ENCODE results near the gene CCDC92.
"Not testable (repeated sequence)": the region's sequence is repeated elsewhere in the genome, so short reads cannot be mapped to it uniquely, and the experiment has no call there.

Gene CCDC92

DNA sequence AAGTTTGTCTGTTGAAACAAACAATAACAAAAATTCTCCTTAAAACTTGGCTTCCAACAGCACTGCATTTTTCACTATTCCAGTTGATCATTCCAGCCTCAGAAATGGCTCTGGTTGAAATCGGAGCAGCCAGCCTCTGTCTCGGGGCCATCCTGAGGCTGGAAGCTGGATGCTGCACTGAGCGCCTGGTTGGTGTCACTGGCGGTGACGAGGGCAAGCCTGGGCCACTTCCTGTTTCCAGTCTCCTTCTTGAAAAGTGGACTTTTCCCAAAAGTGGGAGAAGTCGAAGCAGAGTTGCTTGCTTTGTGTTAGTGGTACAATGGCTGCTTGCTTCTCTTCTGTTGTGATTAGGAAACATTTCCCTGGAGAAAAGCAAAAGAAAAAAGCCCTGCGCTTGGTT is 48.7 kb downstream of the CCDC92 start:
- H3K27ac ChIP-seq (ENCODE audit: low read length) = no peak overlapping the region
- H3K4me1 ChIP-seq (ENCODE audit: control insufficient read depth, insufficient read depth, low read length) = no peaks in the 10 kb centered on the region
- no peak overlapping the region for H3K9ac ChIP-seq (ENCODE audit: low read length in 2 of 2)
- H3K27me3 ChIP-seq (ENCODE audit: control insufficient read depth in 1 of 2, insufficient read depth in 2 of 2, low read length in 2 of 2) = peaks cover 3 to 4% of the 10 kb centered on the region in 2 donors
- no peak overlapping the region for H3K4me3 ChIP-seq (ENCODE audit: low read length in 2 of 2)
- H3K9me3 ChIP-seq (ENCODE audit: control insufficient read depth in 2 of 2, low read length in 2 of 2) = no peaks in the 10 kb centered on the region
- no peaks in the 10 kb centered on the region for H3K36me3 ChIP-seq (ENCODE audit: control insufficient read depth in 2 of 2, insufficient read depth in 2 of 2, low read length in 2 of 2)

DNA sequence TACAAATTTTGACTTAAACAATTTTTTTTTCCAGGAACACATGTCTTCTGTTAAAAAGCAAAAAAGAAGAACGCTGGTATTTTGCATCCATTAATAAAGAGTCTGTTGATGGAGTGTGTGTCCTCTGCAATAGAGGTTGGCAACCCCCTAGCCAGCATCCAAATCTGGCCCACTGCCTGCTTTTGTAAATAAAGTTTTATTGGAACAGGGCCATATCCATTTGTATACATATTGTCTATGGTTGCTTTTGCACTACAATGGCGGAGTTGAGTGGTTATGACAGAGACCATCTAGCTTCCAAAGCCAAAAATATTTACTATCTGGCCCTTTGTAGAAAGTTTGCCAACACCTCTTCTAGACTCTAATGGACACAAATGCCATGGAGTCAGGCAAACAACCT is 49.6 kb downstream of the CCDC92 start:
- H3K9me3 ChIP-seq (ENCODE audit: control insufficient read depth in 2 of 2, low read length in 2 of 2) = no peaks in the 10 kb centered on the region
- H3K9ac ChIP-seq (ENCODE audit: low read length in 2 of 2) = no peak overlapping the region
- H3K27ac ChIP-seq (ENCODE audit: low read length) = no peak overlapping the region
- no peaks in the 10 kb centered on the region for H3K36me3 ChIP-seq (ENCODE audit: control insufficient read depth in 2 of 2, insufficient read depth in 2 of 2, low read length in 2 of 2)
- no peak overlapping the region for H3K4me3 ChIP-seq (ENCODE audit: low read length in 2 of 2)
- H3K27me3 ChIP-seq (ENCODE audit: control insufficient read depth in 1 of 2, insufficient read depth in 2 of 2, low read length in 2 of 2) = peaks cover 3 to 6% of the 10 kb centered on the region in 2 donors
- no peaks in the 10 kb centered on the region for H3K4me1 ChIP-seq (ENCODE audit: control insufficient read depth, insufficient read depth, low read length)

DNA sequence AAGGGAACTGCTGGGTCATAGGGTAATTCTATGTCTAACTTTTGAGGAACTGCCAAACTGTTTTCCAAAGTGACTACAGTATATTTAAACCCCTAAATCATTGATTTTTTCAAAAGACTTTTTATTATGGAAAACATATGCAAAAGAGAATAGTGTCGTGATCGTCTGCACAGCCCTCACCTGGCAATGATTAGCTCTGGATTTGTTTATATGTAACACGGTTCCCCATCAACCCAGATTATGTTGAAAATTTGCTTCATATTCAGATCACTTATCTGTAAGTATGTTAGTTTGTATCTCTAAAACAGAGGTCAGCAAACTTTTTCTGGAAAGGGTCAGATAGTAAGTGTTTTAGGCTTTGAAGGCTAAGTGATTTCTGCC is 52.7 kb downstream of the CCDC92 start:
- H3K9me3 ChIP-seq (ENCODE audit: control insufficient read depth in 2 of 2, low read length in 2 of 2) = no peaks in the 10 kb centered on the region
- H3K27ac ChIP-seq (ENCODE audit: low read length) = no peak overlapping the region
- H3K36me3 ChIP-seq (ENCODE audit: control insufficient read depth in 2 of 2, insufficient read depth in 2 of 2, low read length in 2 of 2) = no peaks in the 10 kb centered on the region
- no peak overlapping the region for H3K9ac ChIP-seq (ENCODE audit: low read length in 2 of 2)
- H3K4me3 ChIP-seq (ENCODE audit: low read length in 2 of 2) = no peak overlapping the region
- H3K4me1 ChIP-seq (ENCODE audit: control insufficient read depth, insufficient read depth, low read length) = no peaks in the 10 kb centered on the region
- H3K27me3 ChIP-seq (ENCODE audit: control insufficient read depth in 1 of 2, insufficient read depth in 2 of 2, low read length in 2 of 2) = peaks cover 4 to 10% of the 10 kb centered on the region in 2 donors

DNA sequence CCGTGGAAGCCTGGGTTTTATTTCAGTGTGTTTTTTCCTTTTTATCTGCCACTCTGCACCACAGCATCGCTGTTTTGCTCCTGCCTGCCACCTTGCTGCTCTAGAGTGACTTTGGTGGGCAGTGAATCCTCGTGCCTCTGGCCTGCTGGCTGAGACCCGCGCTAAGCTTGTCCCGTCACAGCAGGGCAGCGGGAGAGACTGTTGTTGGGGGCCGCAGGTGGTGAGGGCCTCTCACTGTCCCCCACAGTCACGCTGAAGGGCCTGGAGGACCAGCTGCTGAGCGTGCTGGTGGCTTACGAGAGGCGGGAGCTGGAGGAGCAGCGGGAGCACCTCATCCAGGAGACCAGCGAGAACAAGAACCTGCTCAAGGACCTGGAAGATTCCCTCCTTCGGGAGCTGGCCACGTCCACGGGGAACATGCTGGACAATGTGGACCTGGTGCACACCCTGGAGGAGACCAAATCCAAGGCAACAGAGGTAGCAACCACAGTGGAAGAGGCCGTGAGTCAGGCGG is 55.2 kb downstream of the CCDC92 start:
- H3K27ac ChIP-seq (ENCODE audit: low read length) = no peak overlapping the region
- H3K36me3 ChIP-seq (ENCODE audit: control insufficient read depth in 2 of 2, insufficient read depth in 2 of 2, low read length in 2 of 2) = no peaks in the 10 kb centered on the region
- H3K9me3 ChIP-seq (ENCODE audit: control insufficient read depth in 2 of 2, low read length in 2 of 2) = no peaks in the 10 kb centered on the region
- H3K27me3 ChIP-seq (ENCODE audit: control insufficient read depth in 1 of 2, insufficient read depth in 2 of 2, low read length in 2 of 2) = peaks cover 10% of the 10 kb centered on the region in 2 donors
- no peak overlapping the region for H3K4me3 ChIP-seq (ENCODE audit: low read length in 2 of 2)
- H3K9ac ChIP-seq (ENCODE audit: low read length in 2 of 2) = no peak overlapping the region
- H3K4me1 ChIP-seq (ENCODE audit: control insufficient read depth, insufficient read depth, low read length) = no peaks in the 10 kb centered on the region

DNA sequence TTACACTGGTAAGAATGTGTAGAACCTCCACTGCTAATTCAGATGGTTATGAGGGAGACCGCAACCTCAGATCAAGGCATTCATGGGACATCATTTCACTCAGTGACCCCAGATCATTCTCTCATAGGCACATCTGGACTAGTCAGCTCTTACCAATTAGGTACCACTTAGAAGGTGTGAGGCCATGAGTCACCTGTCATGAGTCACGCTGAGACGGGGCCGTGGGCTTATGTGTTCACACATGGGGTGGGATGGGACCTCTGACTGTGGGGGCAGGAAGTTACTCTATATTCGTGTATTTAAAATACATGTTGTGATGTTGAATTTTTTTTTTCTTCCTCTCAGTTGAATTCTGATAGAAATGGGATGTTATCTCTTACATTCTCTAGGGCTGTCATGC is 55.9 kb downstream of the CCDC92 start:
- no peaks in the 10 kb centered on the region for H3K9me3 ChIP-seq (ENCODE audit: control insufficient read depth in 2 of 2, low read length in 2 of 2)

DNA sequence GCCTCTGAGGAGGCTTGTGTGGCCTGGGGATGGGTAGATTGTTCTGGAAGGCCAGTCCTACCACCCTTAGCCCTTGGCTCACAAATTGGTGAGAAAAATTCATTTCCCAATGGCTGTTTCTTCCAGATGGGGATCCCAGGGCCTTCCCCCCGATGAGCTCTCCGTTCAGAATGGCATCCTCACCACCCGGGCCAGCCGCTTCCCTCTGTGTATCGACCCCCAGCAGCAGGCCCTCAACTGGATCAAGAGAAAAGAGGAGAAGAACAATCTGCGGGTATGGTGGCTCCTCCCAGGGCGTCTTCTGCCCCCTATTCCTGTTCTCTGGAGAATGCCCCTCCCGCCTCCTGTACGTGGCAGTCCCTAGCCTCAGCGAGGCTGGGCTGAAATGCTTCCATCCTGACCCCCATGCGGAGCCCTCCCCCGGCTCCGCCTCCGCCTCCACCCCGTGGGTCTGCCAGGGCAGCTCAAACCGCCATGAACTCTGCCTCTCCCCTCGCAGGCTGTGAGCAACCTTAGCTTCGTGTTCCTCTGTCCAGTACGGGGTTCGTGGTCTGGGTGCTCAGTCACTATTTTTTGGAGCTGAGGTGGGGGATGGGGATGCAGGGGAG is 57.8 kb downstream of the CCDC92 start:
- Histone ChIP-seq H3K4me1 (ENCODE audit: control insufficient read depth, insufficient read depth, low read length) (no peaks in the 10 kb centered on the region), H3K9me3 (ENCODE audit: control insufficient read depth in 2 of 2, low read length in 2 of 2) (no peaks in the 10 kb centered on the region), H3K36me3 (ENCODE audit: control insufficient read depth in 2 of 2, insufficient read depth in 2 of 2, low read length in 2 of 2) (no peaks in the 10 kb centered on the region), H3K27me3 (ENCODE audit: control insufficient read depth in 1 of 2, insufficient read depth in 2 of 2, low read length in 2 of 2) (peaks cover 6 to 10% of the 10 kb centered on the region in 2 donors), H3K9ac (ENCODE audit: low read length in 2 of 2) (no peak overlapping the region), H3K27ac (ENCODE audit: low read length) (no peak overlapping the region), H3K4me3 (ENCODE audit: low read length in 2 of 2) (no peak overlapping the region)

More for the DNA sequence above, 55.9 kb downstream of the CCDC92 start:
- Histone ChIP-seq H3K27me3 (ENCODE audit: control insufficient read depth in 1 of 2, insufficient read depth in 2 of 2, low read length in 2 of 2) (peaks cover 10% of the 10 kb centered on the region in 2 donors), H3K4me1 (ENCODE audit: control insufficient read depth, insufficient read depth, low read length) (no peaks in the 10 kb centered on the region), H3K36me3 (ENCODE audit: control insufficient read depth in 2 of 2, insufficient read depth in 2 of 2, low read length in 2 of 2) (no peaks in the 10 kb centered on the region), H3K4me3 (ENCODE audit: low read length in 2 of 2) (no peak overlapping the region), H3K27ac (ENCODE audit: low read length) (no peak overlapping the region), H3K9ac (ENCODE audit: low read length in 2 of 2) (no peak overlapping the region)

DNA sequence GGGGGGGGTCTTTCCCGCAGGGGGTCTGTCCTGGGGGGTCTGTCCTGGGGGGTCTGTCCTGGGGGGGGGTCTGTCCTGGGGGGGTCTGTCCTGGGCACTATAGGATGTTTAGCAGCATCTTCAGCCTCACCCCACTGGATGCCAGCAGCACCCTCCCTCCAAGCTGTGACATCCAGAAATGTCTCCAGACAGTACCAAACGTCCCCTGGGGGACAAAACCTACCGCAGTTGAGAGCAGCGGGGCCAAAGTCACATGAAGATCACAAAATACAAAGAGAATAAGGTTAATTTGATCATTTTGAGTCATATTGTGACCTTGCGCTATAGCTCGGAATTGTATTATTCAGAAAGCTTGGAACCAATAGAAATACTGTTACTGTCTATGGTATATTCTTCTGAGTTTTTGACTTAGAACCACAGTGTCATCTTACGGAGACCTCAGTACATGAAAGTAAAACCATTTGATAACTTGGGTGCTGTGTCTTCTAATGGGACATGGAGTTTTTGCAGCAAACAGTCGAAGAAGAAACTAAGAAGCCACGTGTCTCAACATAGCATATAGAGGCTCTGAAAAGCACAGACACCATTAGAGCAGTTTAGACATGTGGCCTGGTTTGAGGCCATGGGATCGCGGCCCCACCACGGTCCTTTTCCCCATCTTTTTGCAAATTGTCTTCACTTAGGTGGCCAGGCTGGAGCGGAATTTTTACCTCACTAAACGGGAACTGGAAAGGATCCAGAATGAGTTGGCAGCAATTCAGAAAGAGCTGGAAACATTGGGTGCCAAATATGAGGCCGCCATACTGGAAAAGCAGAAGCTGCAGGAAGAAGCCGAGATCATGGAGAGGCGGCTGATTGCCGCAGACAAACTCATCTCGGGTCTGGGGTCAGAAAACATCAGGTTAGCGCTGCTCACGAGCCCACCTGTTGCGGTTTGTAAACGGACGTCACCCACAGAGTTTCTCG is 59.9 kb downstream of the CCDC92 start:
- H3K27me3 ChIP-seq (ENCODE audit: control insufficient read depth in 1 of 2, insufficient read depth in 2 of 2, low read length in 2 of 2) = peaks cover 4 to 7% of the 10 kb centered on the region in 2 donors
- H3K4me3 ChIP-seq (ENCODE audit: low read length in 2 of 2) = no peak overlapping the region
- no peaks in the 10 kb centered on the region for H3K9me3 ChIP-seq (ENCODE audit: control insufficient read depth in 2 of 2, low read length in 2 of 2)
- H3K36me3 ChIP-seq (ENCODE audit: control insufficient read depth in 2 of 2, insufficient read depth in 2 of 2, low read length in 2 of 2) = no peaks in the 10 kb centered on the region
- H3K27ac ChIP-seq (ENCODE audit: low read length) = no peak overlapping the region
- no peak overlapping the region for H3K9ac ChIP-seq (ENCODE audit: low read length in 2 of 2)
- peaks cover 1% of the 10 kb centered on the region for H3K4me1 ChIP-seq (ENCODE audit: control insufficient read depth, insufficient read depth, low read length)

DNA sequence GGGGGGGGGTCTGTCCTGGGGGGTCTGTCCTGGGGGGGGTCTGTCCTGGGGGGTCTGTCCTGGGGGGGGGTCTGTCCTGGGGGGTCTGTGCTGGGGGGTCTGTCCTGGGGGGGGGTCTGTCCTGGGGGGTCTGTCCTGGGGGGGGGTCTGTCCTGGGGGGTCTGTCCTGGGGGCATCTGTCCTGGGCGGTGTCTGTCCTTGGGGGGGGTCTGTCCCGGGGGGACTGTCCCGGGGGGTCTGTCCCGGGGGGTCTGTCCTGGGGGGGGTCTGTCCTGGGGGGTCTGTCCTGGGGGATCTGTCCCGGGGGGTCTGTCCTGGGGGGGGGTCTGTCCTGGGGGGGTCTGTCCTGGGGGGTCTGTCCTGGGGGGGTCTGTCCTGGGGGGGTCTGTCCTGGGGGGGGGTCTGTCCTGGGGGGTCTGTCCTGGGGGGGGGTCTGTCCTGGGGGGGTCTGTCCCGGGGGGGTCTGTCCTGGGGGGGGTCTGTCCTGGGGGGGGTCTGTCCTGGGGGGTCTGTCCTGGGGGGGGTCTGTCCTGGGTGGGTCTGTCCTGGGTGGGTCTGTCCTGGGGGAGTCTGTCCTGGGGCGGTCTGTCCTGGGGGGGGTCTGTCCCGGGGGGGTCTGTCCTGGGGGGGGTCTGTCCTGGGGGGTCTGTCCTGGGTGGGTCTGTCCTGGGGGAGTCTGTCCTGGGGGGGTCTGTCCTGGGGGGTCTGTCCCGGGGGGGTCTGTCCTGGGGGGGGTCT is 60.8 kb downstream of the CCDC92 start:
- not testable (repeated sequence) for H3K4me3 ChIP-seq (ENCODE audit: low read length in 2 of 2); H3K27ac ChIP-seq (ENCODE audit: low read length); H3K36me3 ChIP-seq (ENCODE audit: control insufficient read depth in 2 of 2, insufficient read depth in 2 of 2, low read length in 2 of 2); H3K4me1 ChIP-seq (ENCODE audit: control insufficient read depth, insufficient read depth, low read length); H3K9ac ChIP-seq (ENCODE audit: low read length in 2 of 2); H3K27me3 ChIP-seq (ENCODE audit: control insufficient read depth in 1 of 2, insufficient read depth in 2 of 2, low read length in 2 of 2); H3K9me3 ChIP-seq (ENCODE audit: control insufficient read depth in 2 of 2, low read length in 2 of 2)

DNA sequence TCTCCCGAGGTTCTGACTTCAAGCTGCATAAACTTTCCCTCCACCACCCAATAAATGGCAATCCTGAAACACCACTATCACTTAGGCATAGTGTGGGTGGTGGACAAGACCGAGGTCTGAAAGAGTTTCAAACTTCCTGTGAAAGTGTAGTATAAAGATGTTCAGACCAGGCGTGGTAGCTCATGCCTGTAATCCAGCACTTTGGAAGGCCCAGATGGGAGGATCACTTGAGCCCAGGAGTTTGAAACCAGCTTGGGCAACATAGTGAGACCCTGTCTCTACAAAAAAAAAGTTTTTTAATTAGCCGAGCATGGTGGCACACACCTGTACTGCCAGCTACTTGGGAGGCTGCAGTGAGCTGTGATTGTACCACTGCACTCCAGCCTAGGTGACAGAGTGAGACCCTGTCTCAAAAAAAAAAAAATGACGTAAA is 61.9 kb downstream of the CCDC92 start:
- H3K9me3 ChIP-seq (ENCODE audit: control insufficient read depth in 2 of 2, low read length in 2 of 2) = no peaks in the 10 kb centered on the region
- no peak overlapping the region for H3K27ac ChIP-seq (ENCODE audit: low read length)
- H3K9ac ChIP-seq (ENCODE audit: low read length in 2 of 2) = no peak overlapping the region
- H3K27me3 ChIP-seq (ENCODE audit: control insufficient read depth in 1 of 2, insufficient read depth in 2 of 2, low read length in 2 of 2) = peaks cover 0 to 7% of the 10 kb centered on the region in 2 donors
- no peaks in the 10 kb centered on the region for H3K36me3 ChIP-seq (ENCODE audit: control insufficient read depth in 2 of 2, insufficient read depth in 2 of 2, low read length in 2 of 2)
- peaks cover 2% of the 10 kb centered on the region for H3K4me1 ChIP-seq (ENCODE audit: control insufficient read depth, insufficient read depth, low read length)
- no peak overlapping the region for H3K4me3 ChIP-seq (ENCODE audit: low read length in 2 of 2)

DNA sequence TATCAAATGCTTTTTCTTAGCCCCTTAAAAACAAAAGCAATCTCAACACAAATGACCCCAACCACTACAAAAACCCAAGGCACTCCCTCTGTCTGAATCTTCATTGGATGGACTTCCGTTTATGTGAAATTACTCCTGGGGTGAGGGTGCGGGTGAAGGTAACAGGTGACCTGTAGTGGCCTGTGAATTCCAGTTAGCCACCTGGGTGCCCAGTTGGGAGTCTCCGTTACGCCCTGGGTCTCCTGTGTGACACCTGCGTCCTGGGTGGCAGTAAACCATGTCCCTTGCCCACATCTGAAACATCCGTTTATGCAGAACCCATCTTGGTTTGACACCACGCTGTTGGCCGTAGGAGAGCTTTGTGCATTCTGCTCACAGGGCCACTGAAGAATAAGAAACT is 62.6 kb downstream of the CCDC92 start:
- no peaks in the 10 kb centered on the region for H3K36me3 ChIP-seq (ENCODE audit: control insufficient read depth in 2 of 2, insufficient read depth in 2 of 2, low read length in 2 of 2)
- H3K9me3 ChIP-seq (ENCODE audit: control insufficient read depth in 2 of 2, low read length in 2 of 2) = no peaks in the 10 kb centered on the region
- no peak overlapping the region for H3K4me3 ChIP-seq (ENCODE audit: low read length in 2 of 2)
- H3K4me1 ChIP-seq (ENCODE audit: control insufficient read depth, insufficient read depth, low read length) = peaks cover 2% of the 10 kb centered on the region
- no peak overlapping the region for H3K9ac ChIP-seq (ENCODE audit: low read length in 2 of 2)
- no peak overlapping the region for H3K27ac ChIP-seq (ENCODE audit: low read length)
- H3K27me3 ChIP-seq (ENCODE audit: control insufficient read depth in 1 of 2, insufficient read depth in 2 of 2, low read length in 2 of 2) = peaks cover 0 to 7% of the 10 kb centered on the region in 2 donors

All from stomach smooth muscle (tissue), 2 donors.